HepG2 (cell line): ENCODE measurements around the gene KIFAP3.

Experiments
- DMAP1 ChIP-seq: IDR thresholded peaks from 2 replicates; pipeline ENCODE4 v1.6.1; 2016
- EZH2 ChIP-seq: conservative IDR thresholded peaks from 2 replicates; pipeline ENCODE4 v1.6.1; 2012; ENCODE audit warnings: mild to moderate bottlenecking, low read depth, low read length, moderate library complexity
- SUZ12 ChIP-seq: fragments of 150-350 bp; IDR thresholded peaks from 2 replicates; pipeline ENCODE4 v1.6.1; 2014; ENCODE audit warnings: low read depth, low read length
- USF2 ChIP-seq, 2 experiments: sonication (generic) in 1 of 2; formaldehyde crosslinking in 1 of 2; IDR thresholded peaks; 2 replicates each; pipeline versions ENCODE4 v1.5.1 to v1.6.1; 2011 to 2020; ENCODE audit warnings: borderline replicate concordance in 1 of 2, low read depth in 1 of 2, low read length in 1 of 2, mild to moderate bottlenecking in 1 of 2, missing genetic modification reagents in 1 of 2, moderate library complexity in 1 of 2
- ZKSCAN8 ChIP-seq: IDR thresholded peaks from 2 replicates; pipeline ENCODE4 v1.6.1; 2016; ENCODE audit warnings: borderline replicate concordance, missing genetic modification reagents, missing compliant biosample characterization
- ZNF777 ChIP-seq: sonication (generic); formaldehyde crosslinking; IDR thresholded peaks from 2 replicates; pipeline ENCODE4 v1.4.0; 2020; ENCODE audit warnings: missing genetic modification reagents

- TF ChIP-seq DMAP1 (no peak), ZNF777 (CRISPR knock-in tag) (no peak), USF2 (IDR thresholded peaks at IDR 0.05; ENCODE audit: low read depth, low read length) (no peak), USF2 (CRISPR knock-in tag; IDR thresholded peaks at IDR 0.05; ENCODE audit: borderline replicate concordance) (no peak), SUZ12 (no peak), EZH2 (no peak), ZKSCAN8 (CRISPR knock-in tag) (no peak)
Measured at GRCh38 chr1:169946206-169946605, 128.3 kb downstream of the KIFAP3 start.
